GM12801 (cell line): ENCODE data around the gene SMCHD1.

ENCODE experiments used
- CTCF ChIP-seq: IDR thresholded peaks from one replicate; pipeline ENCODE4 v1.5.1; 2011; ENCODE audit warnings: control low read depth; ENCODE audit not compliant: insufficient read length; ENCODE audit errors: extremely low read depth

The SMCHD1 gene

GRCh38 chr18:2853926-2854664 is 198.6 kb downstream of the SMCHD1 start:
- no peak for TF ChIP-seq CTCF
